ENCODE measurements around the gene MINK1. TPM values are rescaled to one million over a fixed set of nuclear protein-coding genes. Genes with fewer than 3 reads are reported as not detected.

The MINK1 gene
- total and polyA plus RNA-seq, 2 donors (not counting 1 experiment from before 2014, with no cell fraction given): 109 to 160 TPM

- H3K4me1 ChIP-seq (ENCODE audit: control insufficient read depth in 2 of 2, insufficient read depth in 2 of 2, low read length in 2 of 2): peaks cover 45 to 53% of the 10 kb centered on the region in 2 donors
- no peak for ATAC-seq (ENCODE audit: low read depth)
- WGBS (ENCODE audit: insufficient coverage): 40% methylated on average over 45 of the region's 48 CpGs
- no peaks in the 10 kb centered on the region for H4K20me1 ChIP-seq (ENCODE audit: control insufficient read depth, insufficient read depth, low read length, poor library complexity, severe bottlenecking)
- DNase-seq: peak; percentile 68
- ChIA-PET POLR2A (interaction anchor here (1.9 to 2.0 kb wide), 2 partner anchors 38 to 65 kb away, joined by 5 read pairs; partner anchors contain the start of genes RNF167, SLC25A11 and SPAG7), CTCF (interaction anchor here (1.0 to 4.0 kb wide), 7 partner anchors 38 to 483 kb away, joined by 3 to 15 read pairs (median 6); partner anchors contain the start of genes GLTPD2, RNF167, SLC25A11 and SPAG7)
- Mint-ChIP-seq H3K4me3 (peak overlapping the region; percentile 93), H3K9me3 (ENCODE audit: insufficient read depth) (no peaks in the 10 kb centered on the region), H3K27ac (peak overlapping the region; percentile 72), H3K27me3 (peaks cover 7% of the 10 kb centered on the region), H3K4me1 (peaks cover 48% of the 10 kb centered on the region)
- intact Hi-C loops (cut with micrococcal nuclease): loop anchor here (5.0 kb wide), 1 partner anchor 334 kb away; no protein-coding TSS in a partner anchor
- H3K27me3 ChIP-seq (replicated peaks in 1 of 4; ENCODE audit: control extremely low read depth in 1 of 4, control insufficient read depth in 3 of 4, insufficient read depth in 4 of 4, low read length in 3 of 4): peaks cover 0 to 30% (median 11%) of the 10 kb centered on the region in 4 experiments
- peak overlapping the region; percentile 28 to 53 for H3K27ac ChIP-seq (ENCODE audit: low read length in 2 of 2)
- peak overlapping the region; percentile 98 for H3K4me2 ChIP-seq (replicated peaks; ENCODE audit: low read depth, low read length, poor library complexity, severe bottlenecking)
- no peaks in the 10 kb centered on the region for H3K79me2 ChIP-seq (ENCODE audit: control insufficient read depth, insufficient read depth, low read length)
- peaks cover 0 to 3% of the 10 kb centered on the region in 2 experiments for H3K36me3 ChIP-seq (replicated peaks in 1 of 2; ENCODE audit: control extremely low read depth in 1 of 2, control insufficient read depth in 1 of 2, extremely low read depth in 1 of 2, insufficient read depth in 2 of 2, low read length in 1 of 2)
- TF ChIP-seq EZH2 (IDR thresholded peaks at IDR 0.05; ENCODE audit: borderline replicate concordance, insufficient read depth, low read depth, low read length, poor library complexity, severe bottlenecking): no peak
- TF ChIP-seq CTCF (IDR thresholded peaks at IDR 0.05): no peak
- peak overlapping the region in 4 of 5 experiments; percentile 9 to 67 (median 44) for H3K4me3 ChIP-seq (ENCODE audit: control extremely low read depth in 1 of 5, extremely low read depth in 1 of 5, insufficient read depth in 1 of 5, low read depth in 2 of 5, low read length in 4 of 5)
- H2AFZ ChIP-seq (ENCODE audit: insufficient read depth, low read depth, low read length, poor library complexity, severe bottlenecking): no peak overlapping the region
- H3K9me3 ChIP-seq (ENCODE audit: control extremely low read depth in 1 of 3, control insufficient read depth in 2 of 3, insufficient read depth in 1 of 3, low read length in 2 of 3): peaks cover 0 to 25% (median 0%) of the 10 kb centered on the region in 3 donors
- H3K9ac ChIP-seq (ENCODE audit: low read length): peak overlapping the region; percentile 68
Observed at GRCh38 chr17:4901648-4902344, 68.7 kb downstream of the MINK1 start.
